Measurements from ENCODE around the gene IL10RB. TPM values are rescaled to one million over a fixed set of nuclear protein-coding genes. Genes with fewer than 3 reads are reported as not detected.

IL10RB gene
- total RNA-seq, 4 donors from 2014 or later = 13.1 to 23.7 (median 20.5) TPM

DNA sequence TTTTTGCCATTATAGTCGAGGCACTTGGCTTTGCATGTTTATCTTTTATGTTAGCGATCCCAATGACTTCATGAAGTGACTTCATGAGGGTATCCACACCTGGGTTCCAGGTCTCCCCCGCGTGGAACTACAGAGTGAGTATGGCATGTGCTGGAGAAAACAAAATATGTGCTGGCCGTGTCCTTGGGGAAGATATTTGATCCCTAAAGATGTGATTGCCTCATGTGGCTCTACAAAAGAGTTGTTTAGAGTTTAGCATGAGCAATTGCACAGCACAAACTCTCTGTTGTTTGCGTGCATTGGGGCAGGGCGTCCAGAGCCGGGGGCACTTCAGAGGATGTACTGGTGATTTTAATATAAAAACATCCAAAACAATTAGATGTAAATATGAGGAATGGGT lies 4.8 kb downstream of the IL10RB start:
- 89 to 97% methylated on average over 6 to 8 of the region's 8 CpGs for WGBS, 2 donors (ENCODE audit: low coverage in 1 of 2)
- no peaks in the 10 kb centered on the region for H3K9me3 ChIP-seq
- no peak overlapping the region for H3K4me3 ChIP-seq
- ATAC-seq = no peak
- no peak overlapping the region for H3K27ac ChIP-seq
- no peak for TF ChIP-seq POLR2AphosphoS5 (IDR thresholded peaks at IDR 0.05)
- TF ChIP-seq, protein P1, sequence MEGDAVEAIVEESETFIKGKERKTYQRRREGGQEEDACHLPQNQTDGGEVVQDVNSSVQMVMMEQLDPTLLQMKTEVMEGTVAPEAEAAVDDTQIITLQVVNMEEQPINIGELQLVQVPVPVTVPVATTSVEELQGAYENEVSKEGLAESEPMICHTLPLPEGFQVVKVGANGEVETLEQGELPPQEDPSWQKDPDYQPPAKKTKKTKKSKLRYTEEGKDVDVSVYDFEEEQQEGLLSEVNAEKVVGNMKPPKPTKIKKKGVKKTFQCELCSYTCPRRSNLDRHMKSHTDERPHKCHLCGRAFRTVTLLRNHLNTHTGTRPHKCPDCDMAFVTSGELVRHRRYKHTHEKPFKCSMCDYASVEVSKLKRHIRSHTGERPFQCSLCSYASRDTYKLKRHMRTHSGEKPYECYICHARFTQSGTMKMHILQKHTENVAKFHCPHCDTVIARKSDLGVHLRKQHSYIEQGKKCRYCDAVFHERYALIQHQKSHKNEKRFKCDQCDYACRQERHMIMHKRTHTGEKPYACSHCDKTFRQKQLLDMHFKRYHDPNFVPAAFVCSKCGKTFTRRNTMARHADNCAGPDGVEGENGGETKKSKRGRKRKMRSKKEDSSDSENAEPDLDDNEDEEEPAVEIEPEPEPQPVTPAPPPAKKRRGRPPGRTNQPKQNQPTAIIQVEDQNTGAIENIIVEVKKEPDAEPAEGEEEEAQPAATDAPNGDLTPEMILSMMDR (IDR thresholded peaks at IDR 0.05) = no peak
- no peak for TF ChIP-seq EP300 (IDR thresholded peaks at IDR 0.05)
- no peak for TF ChIP-seq POLR2A (IDR thresholded peaks at IDR 0.05)
- H3K27me3 ChIP-seq = no peaks in the 10 kb centered on the region
- peaks cover 0 to 24% (median 4%) of the 10 kb centered on the region in 3 donors for H3K4me1 ChIP-seq
- peaks cover 0 to 69% of the 10 kb centered on the region in 2 donors for H3K36me3 ChIP-seq

DNA sequence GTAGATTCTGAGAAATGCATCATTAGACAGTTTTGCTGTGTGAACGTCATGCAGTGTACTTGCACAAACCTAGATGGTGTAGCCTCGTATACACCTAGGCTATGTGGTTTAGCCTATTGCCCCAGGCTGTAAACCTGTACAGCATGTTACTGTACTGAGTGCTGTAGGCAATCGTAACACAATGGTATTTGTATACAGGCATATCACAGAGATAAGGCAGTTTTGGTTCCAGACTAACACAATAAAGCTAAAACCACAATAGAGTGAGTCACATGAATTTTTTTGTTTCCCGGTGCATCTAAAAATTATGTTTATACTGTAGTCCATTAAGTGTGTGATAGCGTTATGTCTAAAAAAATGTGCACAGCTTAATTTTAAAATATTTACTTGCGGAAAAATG lies 6.9 kb downstream of the IL10RB start:
- no peaks in the 10 kb centered on the region for H3K9me3 ChIP-seq
- no peaks in the 10 kb centered on the region for H3K27me3 ChIP-seq
- H3K4me1 ChIP-seq = peaks cover 0 to 8% (median 0%) of the 10 kb centered on the region in 3 donors
- no peak overlapping the region for H3K27ac ChIP-seq
- ATAC-seq = no peak
- no peak overlapping the region for H3K4me3 ChIP-seq
- no peak for TF ChIP-seq POLR2A (IDR thresholded peaks at IDR 0.05)
- TF ChIP-seq EP300 (IDR thresholded peaks at IDR 0.05) = no peak
- TF ChIP-seq POLR2AphosphoS5 (IDR thresholded peaks at IDR 0.05) = no peak
- TF ChIP-seq, protein P1 (IDR thresholded peaks at IDR 0.05) = no peak
- WGBS, 2 donors (ENCODE audit: low coverage in 1 of 2) = 90 to 94% methylated on average over 4 to 6 of the region's 6 CpGs
- H3K36me3 ChIP-seq = peaks cover 0 to 81% of the 10 kb centered on the region in 2 donors

DNA sequence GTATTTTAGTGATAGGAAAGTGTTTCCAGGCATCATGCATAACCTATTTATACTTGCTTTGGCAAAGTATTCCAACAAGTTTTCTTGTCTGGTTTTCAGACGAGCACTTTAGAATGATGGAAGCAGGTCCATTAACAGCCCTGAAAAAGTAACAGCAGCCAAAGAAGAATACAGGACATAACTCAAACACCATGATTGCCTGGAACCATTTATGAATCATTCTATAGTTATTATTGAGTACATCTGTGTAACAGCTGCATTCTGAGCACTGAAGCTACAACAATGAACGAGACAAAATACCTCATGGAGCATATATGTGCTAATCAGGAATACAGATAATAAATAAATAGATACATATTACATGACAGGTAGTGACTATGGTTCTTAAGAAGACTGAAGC lies 12.6 kb downstream of the IL10RB start:
- no peak overlapping the region for H3K4me3 ChIP-seq
- 86 to 90% methylated on average over 2 of the region's 2 CpGs for WGBS, 2 donors (ENCODE audit: low coverage in 1 of 2)
- no peak overlapping the region for H3K27ac ChIP-seq
- H3K36me3 ChIP-seq = peaks cover 0 to 88% of the 10 kb centered on the region in 2 donors
- peaks cover 0 to 5% (median 0%) of the 10 kb centered on the region in 3 donors for H3K9me3 ChIP-seq
- H3K4me1 ChIP-seq = no peaks in the 10 kb centered on the region
- TF ChIP-seq, protein P1 (IDR thresholded peaks at IDR 0.05) = no peak
- TF ChIP-seq POLR2AphosphoS5 (IDR thresholded peaks at IDR 0.05) = no peak
- no peak for TF ChIP-seq EP300 (IDR thresholded peaks at IDR 0.05)
- no peak for TF ChIP-seq POLR2A (IDR thresholded peaks at IDR 0.05)
- no peak for ATAC-seq
- no peaks in the 10 kb centered on the region for H3K27me3 ChIP-seq

DNA sequence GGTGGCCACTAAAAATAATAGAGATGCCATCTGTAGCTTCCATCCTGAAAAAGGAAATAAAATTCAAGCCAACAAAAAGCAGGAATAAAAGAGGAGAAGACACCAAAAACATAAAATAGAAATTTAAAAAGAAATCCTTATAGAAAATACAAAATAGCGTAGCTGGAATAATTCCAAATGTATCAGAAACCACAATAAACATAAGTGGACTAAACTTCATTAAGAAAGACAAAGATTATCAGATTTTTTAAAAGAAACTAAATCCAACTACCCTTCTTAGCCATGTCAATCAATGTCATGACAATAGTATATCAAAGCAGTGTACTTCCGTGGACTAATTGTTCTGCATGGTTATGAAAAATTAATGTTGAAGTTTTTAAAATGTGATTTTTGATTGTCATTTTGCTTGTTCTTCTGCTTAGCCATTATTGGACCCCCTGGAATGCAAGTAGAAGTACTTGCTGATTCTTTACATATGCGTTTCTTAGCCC lies 13.2 kb downstream of the IL10RB start:
- Histone ChIP-seq H3K27ac (no peak overlapping the region), H3K36me3 (peaks cover 0 to 88% of the 10 kb centered on the region in 2 donors), H3K9me3 (peaks cover 0 to 5% (median 0%) of the 10 kb centered on the region in 3 donors), H3K4me3 (no peak overlapping the region), H3K4me1 (no peaks in the 10 kb centered on the region), H3K27me3 (no peaks in the 10 kb centered on the region)
- WGBS, 2 donors (ENCODE audit: low coverage in 1 of 2) = 96 to 100% methylated on average over 2 to 3 of the region's 3 CpGs
- no peak for TF ChIP-seq EP300 (IDR thresholded peaks at IDR 0.05)
- no peak for TF ChIP-seq POLR2AphosphoS5 (IDR thresholded peaks at IDR 0.05)
- no peak for TF ChIP-seq POLR2A (IDR thresholded peaks at IDR 0.05)
- TF ChIP-seq, protein P1 (IDR thresholded peaks at IDR 0.05) = no peak
- ATAC-seq = no peak

DNA sequence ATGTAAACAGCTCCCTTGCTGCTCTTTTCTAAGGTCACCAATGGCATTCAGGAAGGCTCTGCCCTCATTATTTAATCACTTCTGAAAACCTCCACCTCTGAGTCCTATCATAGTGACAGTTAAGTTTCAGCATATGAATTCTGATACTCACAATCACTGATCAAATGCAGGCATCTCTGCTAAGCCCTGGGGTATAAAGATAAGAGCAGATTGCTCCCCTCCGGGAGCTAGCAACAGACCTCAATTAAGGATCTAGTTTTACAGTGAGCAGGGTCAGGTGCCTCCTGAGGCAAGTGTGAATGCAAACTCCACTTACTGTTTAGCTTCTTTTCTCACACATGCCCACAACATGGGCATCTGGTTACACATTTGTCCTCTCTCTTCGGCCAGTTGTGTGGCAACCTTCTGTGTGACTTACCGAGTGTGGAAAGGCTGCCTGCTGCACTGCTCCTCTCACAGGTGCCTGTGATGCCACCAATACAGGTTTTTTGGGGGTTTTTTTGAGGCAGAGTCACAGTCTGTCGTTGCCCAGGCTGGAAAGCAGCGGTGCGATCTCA lies 15.0 kb downstream of the IL10RB start:
- Histone ChIP-seq H3K9me3 (peaks cover 0 to 5% (median 0%) of the 10 kb centered on the region in 3 donors), H3K27me3 (no peaks in the 10 kb centered on the region), H3K27ac (no peak overlapping the region), H3K4me3 (no peak overlapping the region), H3K36me3 (peaks cover 0 to 90% of the 10 kb centered on the region in 2 donors), H3K4me1 (peaks cover 0 to 7% (median 0%) of the 10 kb centered on the region in 3 donors)
- TF ChIP-seq EP300 (IDR thresholded peaks at IDR 0.05) (no peak), POLR2AphosphoS5 (IDR thresholded peaks at IDR 0.05) (no peak), POLR2A (IDR thresholded peaks at IDR 0.05) (no peak)
- TF ChIP-seq, protein P1 (IDR thresholded peaks at IDR 0.05) = no peak
- 82 to 83% methylated on average over 1 to 5 of the region's 6 CpGs for WGBS, 2 donors (ENCODE audit: low coverage in 1 of 2)
- no peak for ATAC-seq
